Endodermal cell (in vitro differentiated cells): ENCODE data around the gene PTPRN2. TPM values are rescaled to one million over a fixed set of nuclear protein-coding genes. Genes with fewer than 3 reads are reported as not detected.

Source experiments
- DNase-seq: peaks from one replicate; pipeline ENCODE4 v3.0.0-alpha.2; 2017
- H3K27ac ChIP-seq: 2 replicates; pipeline ENCODE4 v1.5.1; 2013; ENCODE audit warnings: mild to moderate bottlenecking, low read depth, low read length, moderate library complexity
- H3K27me3 ChIP-seq: 2 replicates; pipeline ENCODE4 v1.6.1; 2013; ENCODE audit warnings: mild to moderate bottlenecking, low read length, moderate library complexity; ENCODE audit not compliant: insufficient read depth, control insufficient read depth, poor library complexity, severe bottlenecking
- H3K36me3 ChIP-seq: 2 replicates; pipeline ENCODE4 v1.7.0; 2013; ENCODE audit warnings: mild to moderate bottlenecking, low read length, moderate library complexity; ENCODE audit not compliant: control insufficient read depth, insufficient read depth
- H3K4me1 ChIP-seq: one replicate; pipeline ENCODE4 v1.7.0; 2013; ENCODE audit warnings: low read length; ENCODE audit not compliant: control insufficient read depth, insufficient read depth
- H3K4me3 ChIP-seq: 2 replicates; pipeline ENCODE4 v1.5.1; 2013; ENCODE audit warnings: mild to moderate bottlenecking, low read length, moderate library complexity
- H3K9ac ChIP-seq: 2 replicates; pipeline ENCODE4 v1.6.1; 2013; ENCODE audit warnings: mild to moderate bottlenecking, low read length, moderate library complexity; ENCODE audit not compliant: poor library complexity, severe bottlenecking; ENCODE audit errors: extremely low read depth
- H3K9me3 ChIP-seq: 2 replicates; pipeline ENCODE4 v1.6.1; 2013; ENCODE audit warnings: mild to moderate bottlenecking, low read length, moderate library complexity; ENCODE audit not compliant: control insufficient read depth
- H3K27ac Mint-ChIP-seq: 2 replicates; pipeline ENCODE4 v1.8.0; 2020; ENCODE audit warnings: mixed read lengths
- H3K27me3 Mint-ChIP-seq: 2 replicates; pipeline ENCODE4 v1.8.0; 2021; ENCODE audit warnings: mild to moderate bottlenecking, mixed read lengths; ENCODE audit not compliant: insufficient read depth
- H3K36me3 Mint-ChIP-seq: 2 replicates; pipeline ENCODE4 v1.8.0; 2020; ENCODE audit warnings: low read depth, mixed read lengths
- H3K4me1 Mint-ChIP-seq: 2 replicates; pipeline ENCODE4 v1.8.0; 2020; ENCODE audit warnings: mixed read lengths
- H3K4me3 Mint-ChIP-seq: 2 replicates; pipeline ENCODE4 v1.8.0; 2020; ENCODE audit warnings: mild to moderate bottlenecking, moderate library complexity, mixed read lengths
- H3K9me3 Mint-ChIP-seq: 2 replicates; pipeline ENCODE4 v1.8.0; 2020; ENCODE audit warnings: mild to moderate bottlenecking, mixed read lengths
- WGBS, 2 experiments: methylation state at CpG; one replicate each; pipeline versions ENCODE4 v1.1.5 to v1.1.7; 2013; ENCODE audit warnings: missing lambda C conversion rate in 2 of 2, mixed read lengths in 1 of 2; ENCODE audit not compliant: insufficient coverage in 1 of 2, insufficient read length in 1 of 2; 5-methylcytosine and 5-hydroxymethylcytosine counted together
- total RNA-seq, 2 donors: library from RNA; stranded (reverse); fragmentation: NEBNext Ultra II Directional in 1 of 2; extraction: Animal tissue kit (Norgen Biotek cat#: 25700) in 1 of 2; gene quantifications; 2 replicates in 1 of 2; 3 replicates in 1 of 2; pipeline ENCODE4 v1.2.1, GENCODE V29; 2021
- TF ChIP-seq, protein P1 (sequence below): fragments of 200-600 bp; sonication (generic); conservative IDR thresholded peaks from 2 replicates; pipeline ENCODE4 v1.5.0; 2021; ENCODE audit warnings: antibody characterized with exemption, mild to moderate bottlenecking

The PTPRN2 gene
- total RNA-seq, 2 donors from 2014 or later: 0.69 to 1.2 TPM

DNA sequence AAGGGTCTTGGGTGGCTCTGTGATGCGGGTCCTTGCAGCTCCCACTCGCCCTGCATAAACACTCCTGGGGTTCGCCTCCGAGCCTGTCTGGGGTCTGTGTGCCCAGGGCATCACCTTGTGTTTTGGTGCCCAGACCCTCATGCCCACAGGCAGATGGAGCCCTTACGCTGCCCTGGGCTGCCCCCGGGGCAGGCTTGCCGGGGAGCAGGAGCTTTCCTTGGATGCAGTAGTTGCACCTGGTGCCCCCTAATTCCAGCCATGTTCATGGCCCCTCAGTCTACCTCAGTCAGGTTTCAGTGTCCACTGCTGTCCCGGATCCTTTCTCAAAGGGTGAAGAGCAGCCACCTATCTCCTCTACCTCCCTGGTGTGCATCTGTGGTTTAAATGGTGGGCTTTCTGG lies 396.0 kb downstream of the PTPRN2 start:
- DNase-seq: no peak
- Mint-ChIP-seq H3K27me3 (no peaks in the 10 kb centered on the region), H3K9me3 (peaks cover 24% of the 10 kb centered on the region), H3K27ac (no peak overlapping the region), H3K4me3 (no peak overlapping the region), H3K4me1 (no peaks in the 10 kb centered on the region), H3K36me3 (no peaks in the 10 kb centered on the region)
- Histone ChIP-seq H3K27ac (no peak overlapping the region), H3K9me3 (peaks cover 74% of the 10 kb centered on the region), H3K4me3 (no peak overlapping the region), H3K27me3 (no peaks in the 10 kb centered on the region), H3K4me1 (no peaks in the 10 kb centered on the region), H3K36me3 (no peaks in the 10 kb centered on the region), H3K9ac (no peak overlapping the region)
- TF ChIP-seq, protein P1, sequence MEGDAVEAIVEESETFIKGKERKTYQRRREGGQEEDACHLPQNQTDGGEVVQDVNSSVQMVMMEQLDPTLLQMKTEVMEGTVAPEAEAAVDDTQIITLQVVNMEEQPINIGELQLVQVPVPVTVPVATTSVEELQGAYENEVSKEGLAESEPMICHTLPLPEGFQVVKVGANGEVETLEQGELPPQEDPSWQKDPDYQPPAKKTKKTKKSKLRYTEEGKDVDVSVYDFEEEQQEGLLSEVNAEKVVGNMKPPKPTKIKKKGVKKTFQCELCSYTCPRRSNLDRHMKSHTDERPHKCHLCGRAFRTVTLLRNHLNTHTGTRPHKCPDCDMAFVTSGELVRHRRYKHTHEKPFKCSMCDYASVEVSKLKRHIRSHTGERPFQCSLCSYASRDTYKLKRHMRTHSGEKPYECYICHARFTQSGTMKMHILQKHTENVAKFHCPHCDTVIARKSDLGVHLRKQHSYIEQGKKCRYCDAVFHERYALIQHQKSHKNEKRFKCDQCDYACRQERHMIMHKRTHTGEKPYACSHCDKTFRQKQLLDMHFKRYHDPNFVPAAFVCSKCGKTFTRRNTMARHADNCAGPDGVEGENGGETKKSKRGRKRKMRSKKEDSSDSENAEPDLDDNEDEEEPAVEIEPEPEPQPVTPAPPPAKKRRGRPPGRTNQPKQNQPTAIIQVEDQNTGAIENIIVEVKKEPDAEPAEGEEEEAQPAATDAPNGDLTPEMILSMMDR: no peak
- 90 to 91% methylated on average over 7 to 8 of the region's 8 CpGs for WGBS, 2 experiments

DNA sequence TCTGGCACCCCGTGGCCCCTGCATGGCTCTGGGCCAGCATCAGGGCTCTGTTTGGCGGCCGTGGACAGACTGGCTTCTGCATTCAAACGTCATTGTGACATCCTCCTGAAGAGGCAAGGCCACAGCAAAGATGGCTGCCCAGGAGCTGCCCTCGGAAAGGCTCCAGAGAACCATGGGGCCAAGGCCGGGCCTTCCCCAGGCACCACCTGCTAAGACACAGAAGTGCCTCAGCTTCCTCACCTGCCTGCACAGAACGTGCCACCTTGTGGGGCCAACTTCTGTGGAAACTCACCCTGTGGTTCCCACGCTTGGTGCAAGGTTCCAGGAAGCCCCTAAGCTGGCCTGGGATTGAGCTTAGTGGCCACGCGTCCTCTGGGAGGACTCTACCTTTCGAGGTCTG lies 396.9 kb downstream of the PTPRN2 start:
- Mint-ChIP-seq H3K27me3 (no peaks in the 10 kb centered on the region), H3K27ac (no peak overlapping the region), H3K36me3 (no peaks in the 10 kb centered on the region), H3K4me3 (no peak overlapping the region), H3K9me3 (peaks cover 15% of the 10 kb centered on the region), H3K4me1 (no peaks in the 10 kb centered on the region)
- Histone ChIP-seq H3K4me1 (no peaks in the 10 kb centered on the region), H3K27me3 (no peaks in the 10 kb centered on the region), H3K36me3 (no peaks in the 10 kb centered on the region), H3K9me3 (peaks cover 74% of the 10 kb centered on the region), H3K4me3 (no peak overlapping the region), H3K27ac (no peak overlapping the region), H3K9ac (no peak overlapping the region)
- 70 to 71% methylated on average over 8 to 11 of the region's 11 CpGs for WGBS, 2 experiments
- TF ChIP-seq, protein P1: no peak
- DNase-seq: no peak

DNA sequence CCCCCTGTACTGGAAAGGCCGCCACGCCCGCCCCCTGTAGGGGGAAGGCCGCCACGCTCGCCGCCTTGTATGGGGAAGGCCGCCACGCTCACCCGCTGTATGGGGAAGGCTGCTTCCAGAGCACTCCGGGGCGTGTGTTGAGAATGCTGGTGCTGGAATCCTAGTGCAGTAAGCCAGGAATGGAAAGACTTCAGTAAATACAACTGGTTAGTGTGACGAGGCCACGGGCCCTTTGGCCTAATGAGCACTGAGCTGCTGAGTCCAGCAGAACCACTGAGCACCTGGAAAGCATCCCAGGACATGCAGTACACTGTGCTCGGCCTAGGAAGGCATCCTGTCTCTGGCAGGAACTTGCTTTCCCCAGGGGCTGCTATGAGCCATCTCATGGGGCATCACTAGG lies 398.9 kb downstream of the PTPRN2 start:
- H3K9me3 Mint-ChIP-seq: peaks cover 6% of the 10 kb centered on the region

More for the DNA sequence above, 398.9 kb downstream of the PTPRN2 start:
- Mint-ChIP-seq H3K4me1 (no peaks in the 10 kb centered on the region), H3K27ac (no peak overlapping the region), H3K27me3 (no peaks in the 10 kb centered on the region), H3K36me3 (no peaks in the 10 kb centered on the region), H3K4me3 (no peak overlapping the region)
- Histone ChIP-seq H3K9me3 (peaks cover 75% of the 10 kb centered on the region), H3K27ac (no peak overlapping the region), H3K27me3 (no peaks in the 10 kb centered on the region), H3K36me3 (no peaks in the 10 kb centered on the region), H3K4me1 (no peaks in the 10 kb centered on the region), H3K4me3 (peak overlapping the region; percentile 29), H3K9ac (no peak overlapping the region)
- WGBS, 2 experiments: 88 to 91% methylated on average over 15 of the region's 15 CpGs
- DNase-seq: no peak
- TF ChIP-seq, protein P1: no peak
